CD4-positive, alpha-beta T cell (primary cell): Measurements from ENCODE around the gene SHOC1. TPM values are rescaled to one million over a fixed set of nuclear protein-coding genes. Genes with fewer than 3 reads are reported as not detected.

Experiments
- ATAC-seq: fragments of 200-7000 bp; cut with Tn5 transposase; one replicate; pipeline ENCODE4 v1.10.0; 2022; ENCODE audit warnings: mild to moderate bottlenecking; ENCODE audit not compliant: poor library complexity
- CTCF ChIA-PET: fragments of 350-600 bp; sonication (Branson Sonifier 250); formaldehyde crosslinking; loops from one replicate; lab custom pipeline; 2021; ENCODE audit warnings: antibody characterized with exemption, inconsistent platforms; lab: Charles Lee
- POLR2A ChIA-PET: fragments of 350-600 bp; sonication (Branson Sonifier 250); formaldehyde crosslinking; loops from one replicate; lab custom pipeline; 2021; ENCODE audit warnings: antibody characterized with exemption, inconsistent platforms; lab: Charles Lee
- DNase-seq, 14 experiments: peaks; one replicate each; pipeline ENCODE4 v3.0.0-alpha.2; 2013 to 2020; ENCODE audit warnings: mixed read lengths in 2 of 14
- H3K27ac ChIP-seq, 2 donors: one replicate each; pipeline versions ENCODE4 v1.5.1 to v1.7.0; 2013; ENCODE audit warnings: low read length in 2 of 2, low read depth in 1 of 2, mild to moderate bottlenecking in 1 of 2
- H3K27me3 ChIP-seq, 2 experiments: 1 replicate in 1 of 2; 2 replicates in 1 of 2; pipeline versions ENCODE4 v1.6.1 to v1.7.0; 2013; ENCODE audit warnings: low read length in 2 of 2, control low read depth in 1 of 2, mild to moderate bottlenecking in 1 of 2, moderate library complexity in 1 of 2; ENCODE audit not compliant: insufficient read depth in 2 of 2, control insufficient read depth in 1 of 2
- H3K36me3 ChIP-seq: one replicate; pipeline ENCODE4 v1.6.1; 2013; ENCODE audit warnings: low read length, control low read depth; ENCODE audit not compliant: insufficient read depth
- H3K4me1 ChIP-seq: one replicate; pipeline ENCODE4 v1.6.1; 2013; ENCODE audit warnings: low read length, control low read depth; ENCODE audit not compliant: insufficient read depth
- H3K4me3 ChIP-seq: one replicate; pipeline ENCODE4 v1.5.1; 2013; ENCODE audit warnings: mild to moderate bottlenecking, low read length, moderate library complexity
- H3K9me3 ChIP-seq, 2 experiments: 1 replicate in 1 of 2; 2 replicates in 1 of 2; pipeline versions ENCODE4 v1.6.1 to v1.7.0; 2013; ENCODE audit warnings: low read length in 2 of 2, mild to moderate bottlenecking in 2 of 2, control low read depth in 1 of 2, moderate library complexity in 1 of 2; ENCODE audit not compliant: control insufficient read depth in 1 of 2, insufficient read depth in 1 of 2
- H3K27ac Mint-ChIP-seq: one replicate; pipeline ENCODE4 v1.8.0; 2020; ENCODE audit warnings: mixed read lengths
- H3K27me3 Mint-ChIP-seq: one replicate; pipeline ENCODE4 v1.8.0; 2021; ENCODE audit warnings: mixed read lengths
- H3K36me3 Mint-ChIP-seq: one replicate; pipeline ENCODE4 v1.8.0; 2021; ENCODE audit warnings: low read depth, mixed read lengths
- H3K4me1 Mint-ChIP-seq: one replicate; pipeline ENCODE4 v1.8.0; 2021; ENCODE audit warnings: low read depth, mixed read lengths
- H3K4me3 Mint-ChIP-seq: one replicate; pipeline ENCODE4 v1.8.0; 2020; ENCODE audit warnings: mild to moderate bottlenecking, mixed read lengths
- H3K9me3 Mint-ChIP-seq: one replicate; pipeline ENCODE4 v1.8.0; 2020; ENCODE audit warnings: mixed read lengths
- CTCF ChIP-seq: fragments of 200-600 bp; IDR thresholded peaks from one replicate; pipeline ENCODE4 v1.8.0; 2022; ENCODE audit warnings: antibody characterized with exemption, mild to moderate bottlenecking
- intact Hi-C, 2 experiments: fragments of 100-400 bp; cut with DNase I in 1 of 2; cut with micrococcal nuclease in 1 of 2; formaldehyde crosslinking; loops; one replicate each; pipeline versions ENCODE4 v1.15.1 to v1.9.0; 2023 to 2025; cut with DNase I, micrococcal nuclease
- total RNA-seq, 174 experiments: library from RNA in 2 of 174; stranded (reverse) in 2 of 174; gene quantifications; one replicate each; pipeline ENCODE4 v1.2.3 and lab custom pipeline; 2021 to 2026

The SHOC1 gene
- total RNA-seq, 2 experiments from 2014 or later, result not detected

- H3K36me3 ChIP-seq, result no peaks in the 10 kb centered on the region
- H3K4me3 ChIP-seq, result no peak overlapping the region
- peaks cover 10% of the 10 kb centered on the region for H3K27me3 Mint-ChIP-seq
- ChIA-PET CTCF (no interaction called here), POLR2A (interaction anchor here (1.2 kb wide), 1 partner anchor 211 kb away, joined by 3 read pairs; no protein-coding TSS in a partner anchor)
- H3K27me3 ChIP-seq, result peaks cover 5 to 6% of the 10 kb centered on the region in 2 experiments
- H3K9me3 Mint-ChIP-seq, result no peaks in the 10 kb centered on the region
- no peaks in the 10 kb centered on the region for H3K9me3 ChIP-seq
- H3K4me1 Mint-ChIP-seq, result no peaks in the 10 kb centered on the region
- no peak for DNase-seq
- no peak overlapping the region for H3K27ac Mint-ChIP-seq
- H3K4me1 ChIP-seq, result no peaks in the 10 kb centered on the region
- no peak overlapping the region for H3K27ac ChIP-seq
- no peak overlapping the region for H3K4me3 Mint-ChIP-seq
- TF ChIP-seq CTCF, result no peak
- no peaks in the 10 kb centered on the region for H3K36me3 Mint-ChIP-seq
- ATAC-seq, result no peak
- intact Hi-C loops, result no loop called here
These were observed 43.7 kb upstream of the SHOC1 start for GRCh38 chr9:111838439-111838838.

- no peaks in the 10 kb centered on the region for H3K36me3 ChIP-seq
- H3K27ac ChIP-seq, result no peak overlapping the region
- ChIA-PET CTCF (no interaction called here), POLR2A (no interaction called here)
- peaks cover 2 to 6% of the 10 kb centered on the region in 2 experiments for H3K27me3 ChIP-seq
- H3K9me3 ChIP-seq, result no peaks in the 10 kb centered on the region
- Mint-ChIP-seq H3K9me3 (no peaks in the 10 kb centered on the region), H3K27me3 (peaks cover 10% of the 10 kb centered on the region), H3K36me3 (no peaks in the 10 kb centered on the region), H3K4me1 (no peaks in the 10 kb centered on the region), H3K4me3 (no peak overlapping the region), H3K27ac (no peak overlapping the region)
- intact Hi-C loops, result no loop called here
- no peak overlapping the region for H3K4me3 ChIP-seq
- TF ChIP-seq CTCF, result no peak
- DNase-seq, result no peak
- no peaks in the 10 kb centered on the region for H3K4me1 ChIP-seq
- ATAC-seq, result no peak
These were observed 41.6 kb upstream of the SHOC1 start for GRCh38 chr9:111836311-111836710.

GRCh38 chr9:111833941-111834340 lies 39.2 kb upstream of the SHOC1 start:
- DNase-seq, result no peak
- no peak overlapping the region for H3K27ac Mint-ChIP-seq

More at GRCh38 chr9:111833941-111834340, 39.2 kb upstream of the SHOC1 start:
- intact Hi-C loops, result no loop called here
- Mint-ChIP-seq H3K9me3 (no peaks in the 10 kb centered on the region), H3K4me1 (no peaks in the 10 kb centered on the region), H3K27me3 (peaks cover 5% of the 10 kb centered on the region), H3K4me3 (no peak overlapping the region), H3K36me3 (no peaks in the 10 kb centered on the region)
- CTCF ChIA-PET, result no interaction called here
- H3K27ac ChIP-seq, result no peak overlapping the region
- POLR2A ChIA-PET, result interaction anchor here (0.8 kb wide), 1 partner anchor 13 kb away, joined by 3 read pairs; no protein-coding TSS in a partner anchor
- ATAC-seq, result no peak
- H3K4me3 ChIP-seq, result no peak overlapping the region
- no peaks in the 10 kb centered on the region for H3K36me3 ChIP-seq
- peaks cover 0 to 2% of the 10 kb centered on the region in 2 experiments for H3K27me3 ChIP-seq
- no peaks in the 10 kb centered on the region for H3K9me3 ChIP-seq
- H3K4me1 ChIP-seq, result no peaks in the 10 kb centered on the region
- TF ChIP-seq CTCF, result no peak
